Lower lobe of right lung (tissue), 2 donors: ENCODE results near the gene BTRC. TPM values are rescaled to one million over a fixed set of nuclear protein-coding genes. Genes with fewer than 3 reads are reported as not detected.
"Not testable (repeated sequence)": the region's sequence is repeated elsewhere in the genome, so short reads cannot be mapped to it uniquely, and the experiment has no call there.

ENCODE experiments used
- ATAC-seq, 2 donors: fragments of 200-7000 bp; cut with Tn5 transposase; one replicate each; pipeline ENCODE4 v1.9.1; 2020 to 2022; ENCODE audit warnings: mild to moderate bottlenecking in 2 of 2, moderate library complexity in 2 of 2
- DNase-seq: peaks from one replicate; pipeline ENCODE4 v3.0.0-alpha.2; 2020
- H3K27ac ChIP-seq: fragments of 200-600 bp; one replicate; pipeline ENCODE4 v1.8.0; 2022
- H3K27me3 ChIP-seq: fragments of 200-600 bp; one replicate; pipeline ENCODE4 v1.8.0; 2022; ENCODE audit warnings: low read depth
- H3K36me3 ChIP-seq: fragments of 200-600 bp; one replicate; pipeline ENCODE4 v1.8.0; 2022; ENCODE audit warnings: mild to moderate bottlenecking
- H3K4me1 ChIP-seq: fragments of 200-600 bp; one replicate; pipeline ENCODE4 v1.8.0; 2022
- H3K4me3 ChIP-seq: fragments of 200-600 bp; one replicate; pipeline ENCODE4 v1.8.0; 2022; ENCODE audit warnings: mild to moderate bottlenecking
- H3K9me3 ChIP-seq: fragments of 200-600 bp; one replicate; pipeline ENCODE4 v1.8.0; 2022
- intact Hi-C: fragments of 100-400 bp; cut with DNase I; formaldehyde crosslinking; loops from one replicate; pipeline ENCODE4 v1.11.0; 2022
- total RNA-seq: library from RNA; stranded (reverse); fragmentation: NEBNext Ultra II Directional; extraction: Animal tissue kit (Norgen Biotek cat#: 25700); gene quantifications from one replicate; pipeline ENCODE4 v1.2.1, GENCODE V29; 2021
- TF ChIP-seq, protein P1 (sequence below): fragments of 200-600 bp; IDR thresholded peaks from one replicate; pipeline ENCODE4 v1.8.0; 2022; ENCODE audit warnings: antibody characterized with exemption, mild to moderate bottlenecking
- donor health status: DM: no; HTN: yes; CAD: no; lungs with severe emphysema.

The BTRC gene
- total RNA-seq, 1 donor from 2014 or later, result 17.3 TPM

GRCh38 chr10:101379663-101380352 is 25.8 kb downstream of the BTRC start:
- Histone ChIP-seq H3K4me1 (peaks cover 10% of the 10 kb centered on the region), H3K27ac (no peak overlapping the region), H3K9me3 (no peaks in the 10 kb centered on the region), H3K36me3 (peaks cover 6% of the 10 kb centered on the region), H3K27me3 (no peaks in the 10 kb centered on the region), H3K4me3 (no peak overlapping the region)
- intact Hi-C loops, result no loop called here
- TF ChIP-seq, protein P1, sequence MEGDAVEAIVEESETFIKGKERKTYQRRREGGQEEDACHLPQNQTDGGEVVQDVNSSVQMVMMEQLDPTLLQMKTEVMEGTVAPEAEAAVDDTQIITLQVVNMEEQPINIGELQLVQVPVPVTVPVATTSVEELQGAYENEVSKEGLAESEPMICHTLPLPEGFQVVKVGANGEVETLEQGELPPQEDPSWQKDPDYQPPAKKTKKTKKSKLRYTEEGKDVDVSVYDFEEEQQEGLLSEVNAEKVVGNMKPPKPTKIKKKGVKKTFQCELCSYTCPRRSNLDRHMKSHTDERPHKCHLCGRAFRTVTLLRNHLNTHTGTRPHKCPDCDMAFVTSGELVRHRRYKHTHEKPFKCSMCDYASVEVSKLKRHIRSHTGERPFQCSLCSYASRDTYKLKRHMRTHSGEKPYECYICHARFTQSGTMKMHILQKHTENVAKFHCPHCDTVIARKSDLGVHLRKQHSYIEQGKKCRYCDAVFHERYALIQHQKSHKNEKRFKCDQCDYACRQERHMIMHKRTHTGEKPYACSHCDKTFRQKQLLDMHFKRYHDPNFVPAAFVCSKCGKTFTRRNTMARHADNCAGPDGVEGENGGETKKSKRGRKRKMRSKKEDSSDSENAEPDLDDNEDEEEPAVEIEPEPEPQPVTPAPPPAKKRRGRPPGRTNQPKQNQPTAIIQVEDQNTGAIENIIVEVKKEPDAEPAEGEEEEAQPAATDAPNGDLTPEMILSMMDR, result no peak
- no peak for DNase-seq
- no peak for ATAC-seq

- intact Hi-C loops, result no loop called here
- Histone ChIP-seq H3K27ac (no peak overlapping the region), H3K4me3 (no peak overlapping the region), H3K36me3 (peaks cover 6% of the 10 kb centered on the region), H3K9me3 (no peaks in the 10 kb centered on the region), H3K4me1 (peaks cover 10% of the 10 kb centered on the region), H3K27me3 (no peaks in the 10 kb centered on the region)
- peak; percentile 58 to 61 for ATAC-seq
- DNase-seq, result peak; percentile 46
- TF ChIP-seq, protein P1, result no peak
These were observed 26.5 kb downstream of the BTRC start for GRCh38 chr10:101380353-101381017.

- Histone ChIP-seq H3K9me3 (no peaks in the 10 kb centered on the region), H3K4me1 (peaks cover 17% of the 10 kb centered on the region), H3K36me3 (no peaks in the 10 kb centered on the region), H3K27ac (no peak overlapping the region), H3K4me3 (no peak overlapping the region), H3K27me3 (no peaks in the 10 kb centered on the region)
- DNase-seq, result no peak
- ATAC-seq, result no peak
- intact Hi-C loops, result no loop called here
- TF ChIP-seq, protein P1, result no peak
These were observed 32.1 kb downstream of the BTRC start for GRCh38 chr10:101385866-101386658.

DNA sequence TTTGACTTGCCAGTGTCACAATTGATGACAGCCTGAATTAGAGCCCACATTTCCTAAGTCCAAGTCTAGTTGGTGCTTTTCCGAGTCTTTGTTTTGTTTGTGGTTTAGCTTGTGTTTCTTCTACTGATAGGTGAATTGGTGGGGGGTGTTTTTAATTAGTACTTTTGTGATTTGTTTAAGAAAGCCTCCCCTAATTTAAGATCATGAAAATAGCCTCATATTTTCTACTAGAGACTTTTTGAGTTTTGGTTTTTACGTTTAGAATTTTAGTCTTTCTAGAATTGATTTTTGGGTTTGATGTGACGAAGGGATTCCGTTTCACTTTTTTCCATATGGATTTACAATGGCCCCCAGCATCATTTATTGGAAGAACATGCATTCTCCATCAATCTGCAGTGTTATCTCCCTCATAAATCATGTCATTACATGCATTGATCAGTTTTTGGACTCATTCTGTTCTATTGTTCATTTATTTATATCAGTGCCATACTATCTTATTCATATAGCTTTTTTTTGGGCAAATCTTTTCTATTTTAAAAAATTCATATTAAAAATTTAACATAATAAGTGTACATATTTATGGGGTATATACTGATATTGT is 32.8 kb downstream of the BTRC start:
- no peaks in the 10 kb centered on the region for H3K9me3 ChIP-seq
- H3K4me3 ChIP-seq, result no peak overlapping the region
- H3K4me1 ChIP-seq, result peaks cover 17% of the 10 kb centered on the region
- H3K36me3 ChIP-seq, result no peaks in the 10 kb centered on the region
- TF ChIP-seq, protein P1, result no peak
- intact Hi-C loops, result no loop called here
- no peaks in the 10 kb centered on the region for H3K27me3 ChIP-seq
- H3K27ac ChIP-seq, result no peak overlapping the region
- no peak for DNase-seq
- no peak for ATAC-seq

- no peak for DNase-seq
- Histone ChIP-seq H3K4me1 (peaks cover 17% of the 10 kb centered on the region), H3K9me3 (no peaks in the 10 kb centered on the region), H3K36me3 (no peaks in the 10 kb centered on the region), H3K4me3 (no peak overlapping the region), H3K27me3 (no peaks in the 10 kb centered on the region), H3K27ac (no peak overlapping the region)
- intact Hi-C loops, result no loop called here
- no peak for ATAC-seq
- TF ChIP-seq, protein P1, result no peak
These were observed 34.8 kb downstream of the BTRC start for GRCh38 chr10:101388676-101389276.

DNA sequence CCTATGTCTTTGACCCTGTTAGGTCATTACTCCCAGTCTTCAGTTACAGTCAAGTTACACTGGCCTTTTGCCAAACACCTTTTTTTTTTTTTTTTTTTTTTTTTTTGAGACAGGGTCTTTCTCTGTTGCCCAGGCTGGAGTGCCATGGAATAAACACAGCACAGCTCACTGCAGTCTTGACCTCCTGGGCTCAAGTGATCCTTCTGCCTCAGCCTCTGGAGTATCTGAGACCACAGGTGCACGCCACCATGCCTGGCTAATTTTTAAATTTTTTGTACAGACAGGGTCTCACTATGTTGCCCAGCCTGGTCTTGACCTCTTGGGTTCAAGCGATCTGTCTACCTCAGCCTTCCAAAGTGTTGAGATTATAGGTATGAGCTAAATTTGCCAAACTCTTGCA is 35.6 kb downstream of the BTRC start:
- intact Hi-C loops, ATAC-seq, H3K9me3 ChIP-seq, H3K27me3 ChIP-seq, DNase-seq, H3K36me3 ChIP-seq, H3K27ac ChIP-seq, H3K4me3 ChIP-seq: not testable (repeated sequence)
- peaks cover 17% of the 10 kb centered on the region for H3K4me1 ChIP-seq
